Neural cell (in vitro differentiated cells): ENCODE measurements around the gene GLT8D2.

ENCODE experiments used
- CTCF ChIP-seq: fragments of 450-650 bp; IDR thresholded peaks from 2 replicates; pipeline ENCODE4 v1.5.1; 2014; ENCODE audit warnings: antibody characterized with exemption, mild to moderate bottlenecking, moderate library complexity; ENCODE audit not compliant: poor library complexity, severe bottlenecking
- EP300 ChIP-seq: fragments of 450-650 bp; conservative IDR thresholded peaks from 2 replicates; pipeline ENCODE4 v1.6.1; 2014; ENCODE audit warnings: antibody characterized with exemption, mild to moderate bottlenecking, moderate library complexity; ENCODE audit not compliant: poor library complexity, severe bottlenecking
- EZH2 ChIP-seq: fragments of 200-600, 300-800 bp; shearing (Covaris generic), sonication (generic); IDR thresholded peaks from 2 replicates; pipeline ENCODE4 v1.6.1; 2014; ENCODE audit warnings: antibody characterized with exemption, low read length, borderline replicate concordance, mild to moderate bottlenecking; ENCODE audit not compliant: insufficient read depth, poor library complexity, severe bottlenecking
- POLR2AphosphoS5 ChIP-seq: IDR thresholded peaks from 2 replicates; pipeline ENCODE4 v1.6.1; 2012
- SMC3 ChIP-seq: fragments of 450-650 bp; conservative IDR thresholded peaks from 2 replicates; pipeline ENCODE4 v1.6.1; 2014; ENCODE audit warnings: antibody characterized with exemption, mild to moderate bottlenecking, moderate library complexity; ENCODE audit not compliant: poor library complexity
- TF ChIP-seq, protein P1 (sequence below): IDR thresholded peaks from 2 replicates; pipeline ENCODE4 v1.6.1; 2012; ENCODE audit warnings: borderline replicate concordance

- TF ChIP-seq, protein P1, sequence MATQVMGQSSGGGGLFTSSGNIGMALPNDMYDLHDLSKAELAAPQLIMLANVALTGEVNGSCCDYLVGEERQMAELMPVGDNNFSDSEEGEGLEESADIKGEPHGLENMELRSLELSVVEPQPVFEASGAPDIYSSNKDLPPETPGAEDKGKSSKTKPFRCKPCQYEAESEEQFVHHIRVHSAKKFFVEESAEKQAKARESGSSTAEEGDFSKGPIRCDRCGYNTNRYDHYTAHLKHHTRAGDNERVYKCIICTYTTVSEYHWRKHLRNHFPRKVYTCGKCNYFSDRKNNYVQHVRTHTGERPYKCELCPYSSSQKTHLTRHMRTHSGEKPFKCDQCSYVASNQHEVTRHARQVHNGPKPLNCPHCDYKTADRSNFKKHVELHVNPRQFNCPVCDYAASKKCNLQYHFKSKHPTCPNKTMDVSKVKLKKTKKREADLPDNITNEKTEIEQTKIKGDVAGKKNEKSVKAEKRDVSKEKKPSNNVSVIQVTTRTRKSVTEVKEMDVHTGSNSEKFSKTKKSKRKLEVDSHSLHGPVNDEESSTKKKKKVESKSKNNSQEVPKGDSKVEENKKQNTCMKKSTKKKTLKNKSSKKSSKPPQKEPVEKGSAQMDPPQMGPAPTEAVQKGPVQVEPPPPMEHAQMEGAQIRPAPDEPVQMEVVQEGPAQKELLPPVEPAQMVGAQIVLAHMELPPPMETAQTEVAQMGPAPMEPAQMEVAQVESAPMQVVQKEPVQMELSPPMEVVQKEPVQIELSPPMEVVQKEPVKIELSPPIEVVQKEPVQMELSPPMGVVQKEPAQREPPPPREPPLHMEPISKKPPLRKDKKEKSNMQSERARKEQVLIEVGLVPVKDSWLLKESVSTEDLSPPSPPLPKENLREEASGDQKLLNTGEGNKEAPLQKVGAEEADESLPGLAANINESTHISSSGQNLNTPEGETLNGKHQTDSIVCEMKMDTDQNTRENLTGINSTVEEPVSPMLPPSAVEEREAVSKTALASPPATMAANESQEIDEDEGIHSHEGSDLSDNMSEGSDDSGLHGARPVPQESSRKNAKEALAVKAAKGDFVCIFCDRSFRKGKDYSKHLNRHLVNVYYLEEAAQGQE, result no peak
- TF ChIP-seq CTCF (no peak), EP300 (no peak), EZH2 (no peak), SMC3 (no peak), POLR2AphosphoS5 (no peak)
Observed at GRCh38 chr12:103996595-103996994, 53.4 kb downstream of the GLT8D2 start.
